ENCODE measurements around the gene AKAP7.

DNA sequence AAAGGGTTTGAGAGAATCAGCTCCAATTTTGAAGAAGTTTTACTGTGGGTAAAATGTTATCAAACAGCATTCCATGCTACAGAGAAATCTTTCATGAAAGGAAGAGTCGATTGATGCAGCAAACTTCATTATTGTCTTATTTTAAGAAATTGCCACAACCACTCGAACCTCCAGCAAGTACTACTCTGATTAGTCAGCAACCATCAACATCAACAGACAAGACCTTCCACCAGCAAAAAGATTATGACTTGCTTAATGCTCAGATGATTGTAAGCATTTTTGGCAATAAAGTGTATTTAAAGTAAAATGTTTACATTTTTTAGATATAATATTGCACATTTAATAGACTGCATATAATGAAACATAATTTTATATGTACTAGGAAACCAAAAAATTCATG is 87.5 kb downstream of the AKAP7 start:
- TF ChIP-seq POLR2A (IDR thresholded peaks at IDR 0.05; ENCODE audit: low read length) (no peak), GATA1 (IDR thresholded peaks at IDR 0.05; ENCODE audit: low read depth, low read length) (no peak)
